GM19324 (cell line): Measurements from ENCODE around the gene RARRES2.
A peak's percentile ranks its signal among the peaks of the same experiment; 100 is the strongest.

ENCODE experiments used
- ATAC-seq: cut with Tn5 transposase; IDR thresholded peaks from one replicate; pipeline ENCODE4 v1.9.1; 2021; ENCODE audit warnings: mild to moderate bottlenecking, moderate library complexity; ENCODE audit not compliant: unreplicated experiment, low FRiP score

RARRES2 gene

DNA sequence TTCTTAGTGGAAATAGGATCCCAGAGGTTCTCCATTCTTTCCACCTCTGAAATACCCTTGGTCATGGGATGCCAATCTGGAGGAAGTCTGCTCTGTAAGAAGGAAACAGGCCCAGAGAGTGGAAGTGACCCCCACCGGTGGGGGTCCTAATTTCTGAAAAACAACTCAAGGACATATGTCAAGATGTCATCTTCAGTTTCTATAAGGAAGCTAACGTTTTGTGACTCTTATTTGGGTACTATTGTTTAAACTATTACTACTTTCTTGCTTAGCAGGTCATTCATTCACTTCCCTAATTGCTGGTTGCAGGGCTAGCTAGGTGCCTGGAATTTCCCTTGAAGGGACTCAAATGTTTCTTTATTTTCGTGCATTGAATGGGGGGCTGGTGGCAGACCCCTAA is 35.8 kb upstream of the RARRES2 start:
- ATAC-seq, result no peak

DNA sequence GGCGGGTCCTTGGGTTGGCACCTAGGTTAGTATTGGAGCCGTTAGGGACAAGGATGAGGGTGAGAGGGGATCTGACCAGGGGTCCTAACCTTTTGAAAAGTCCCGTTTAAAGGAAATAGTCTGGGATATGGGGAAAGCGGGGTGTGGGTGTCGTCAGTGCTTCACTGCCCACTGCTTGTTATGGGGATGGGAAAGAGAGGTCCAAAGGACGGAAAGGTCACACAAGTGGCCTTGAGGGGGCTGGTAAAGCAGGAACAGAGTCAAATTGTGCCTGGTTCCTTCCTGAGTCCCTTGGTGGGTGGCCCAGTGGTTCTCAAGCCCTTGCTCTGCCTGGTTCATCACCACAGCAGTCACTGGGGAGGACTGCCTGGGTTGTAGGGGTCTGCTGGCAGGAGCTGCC is 35.1 kb upstream of the RARRES2 start:
- ATAC-seq, result no peak

DNA sequence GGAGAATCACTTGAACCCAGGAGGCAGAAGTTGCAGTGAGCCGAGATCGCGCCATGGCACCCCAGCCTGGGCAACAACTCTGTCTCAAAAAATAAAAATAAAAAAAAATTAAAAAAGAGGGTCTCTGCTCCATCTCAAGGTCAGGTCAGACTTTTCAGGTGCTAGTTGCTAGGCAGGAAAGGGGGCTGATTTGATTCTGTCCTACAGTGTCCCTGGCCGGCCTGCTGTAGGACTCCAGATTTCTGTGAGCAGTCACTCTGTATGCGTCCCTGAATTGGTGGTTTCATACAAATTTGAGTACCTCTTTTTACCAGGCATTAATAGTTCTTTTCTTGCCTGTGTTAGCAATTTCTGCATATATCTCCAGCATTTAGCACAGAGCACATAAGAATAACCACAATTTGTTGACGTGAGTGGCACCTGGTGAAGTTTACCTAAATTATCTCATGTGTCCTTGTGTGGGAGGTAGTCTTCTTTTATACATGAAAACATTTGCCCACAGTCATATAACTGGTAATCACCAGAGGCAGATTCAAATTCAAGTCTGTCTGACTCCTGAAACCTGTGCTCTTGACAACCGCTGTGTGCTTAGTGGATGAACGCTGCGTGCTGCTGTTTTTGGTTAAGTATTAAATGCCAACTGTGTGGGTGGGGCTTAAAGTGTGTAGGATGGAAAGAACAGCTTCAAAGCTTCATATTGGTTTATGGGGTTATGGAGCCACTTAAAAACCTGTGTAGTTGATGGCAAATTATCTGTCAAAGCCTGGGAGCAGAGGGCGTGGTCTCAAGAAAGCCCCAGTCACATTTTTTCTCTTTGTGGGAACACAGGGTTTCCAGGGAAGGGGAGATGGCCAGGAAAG is 34.5 kb upstream of the RARRES2 start:
- ATAC-seq, result peak; percentile 14

DNA sequence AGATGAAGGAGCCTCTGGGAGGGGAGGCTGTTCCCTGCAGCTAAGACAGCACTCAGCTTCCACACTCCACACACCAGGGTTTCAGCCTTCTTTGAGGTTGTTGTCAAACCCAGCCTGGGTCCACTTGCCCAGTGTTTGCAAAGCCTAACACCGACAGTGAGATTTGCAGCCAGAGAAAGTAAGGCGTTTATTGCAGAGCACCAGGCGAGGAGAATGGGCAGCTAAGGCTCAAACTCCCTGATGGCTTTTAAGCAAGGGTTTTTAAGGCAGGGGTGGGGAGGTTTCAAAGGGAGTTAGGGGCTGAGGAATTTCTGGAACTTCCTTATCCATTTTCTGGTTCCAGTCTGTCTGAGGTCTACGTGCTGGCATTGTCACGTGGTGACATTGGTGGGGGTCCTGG is 33.0 kb upstream of the RARRES2 start:
- no peak for ATAC-seq

DNA sequence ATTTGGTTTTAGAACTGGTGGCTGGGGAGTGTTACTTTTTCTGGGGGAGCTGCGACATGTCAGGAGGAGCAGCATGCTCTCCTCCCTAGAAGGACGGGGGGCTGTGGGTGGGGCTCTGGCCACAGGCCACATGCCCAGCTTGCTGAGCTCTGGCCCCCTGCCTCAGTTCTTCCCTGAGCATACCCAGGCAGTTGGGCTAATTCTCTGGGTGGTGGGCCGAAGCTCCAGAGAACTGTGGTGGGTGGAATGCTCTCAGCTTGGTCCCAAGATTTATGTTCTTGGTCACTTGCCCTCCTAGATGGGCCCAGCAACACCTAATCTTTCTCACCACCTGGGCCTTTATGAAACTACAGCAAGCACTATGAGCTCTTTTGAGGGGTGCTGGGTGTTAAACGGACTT is 32.6 kb upstream of the RARRES2 start:
- no peak for ATAC-seq

DNA sequence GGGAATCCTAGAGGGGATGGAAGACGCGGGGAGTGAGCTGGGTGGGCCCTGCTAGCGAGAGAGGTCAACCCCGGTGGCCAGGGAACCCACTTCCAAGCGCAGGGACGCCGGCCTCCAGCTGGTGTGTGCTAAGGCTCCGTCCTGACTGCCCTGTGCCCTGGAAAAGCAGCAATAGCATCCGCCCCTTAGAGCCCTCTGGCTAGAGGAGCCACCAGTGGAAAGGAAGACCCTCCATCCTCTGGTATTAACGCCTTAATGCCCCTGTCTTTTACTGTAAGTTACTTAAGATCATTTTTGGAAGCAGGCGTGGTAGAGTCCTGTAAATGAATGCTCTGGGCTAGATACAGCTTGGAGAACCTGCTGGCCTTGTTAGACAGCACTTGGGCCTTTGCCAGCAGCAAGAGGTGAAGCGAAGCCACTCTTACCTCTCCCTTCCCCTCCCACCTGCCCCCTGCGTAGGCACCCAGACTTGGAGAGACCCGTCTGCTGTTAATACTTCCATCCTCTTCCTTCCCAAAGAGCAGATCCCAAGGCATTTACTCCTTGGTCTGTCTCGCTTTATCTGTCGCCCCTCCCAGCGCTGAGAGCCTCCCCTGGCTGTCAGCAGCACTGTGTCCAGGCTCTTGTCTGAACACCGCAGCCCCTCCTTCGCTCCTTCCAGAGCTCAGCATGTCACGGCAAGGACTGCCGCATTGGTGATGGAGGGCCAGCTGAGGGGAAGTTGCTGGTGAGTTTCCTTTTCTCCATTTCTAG is 31.8 kb upstream of the RARRES2 start:
- no peak for ATAC-seq

DNA sequence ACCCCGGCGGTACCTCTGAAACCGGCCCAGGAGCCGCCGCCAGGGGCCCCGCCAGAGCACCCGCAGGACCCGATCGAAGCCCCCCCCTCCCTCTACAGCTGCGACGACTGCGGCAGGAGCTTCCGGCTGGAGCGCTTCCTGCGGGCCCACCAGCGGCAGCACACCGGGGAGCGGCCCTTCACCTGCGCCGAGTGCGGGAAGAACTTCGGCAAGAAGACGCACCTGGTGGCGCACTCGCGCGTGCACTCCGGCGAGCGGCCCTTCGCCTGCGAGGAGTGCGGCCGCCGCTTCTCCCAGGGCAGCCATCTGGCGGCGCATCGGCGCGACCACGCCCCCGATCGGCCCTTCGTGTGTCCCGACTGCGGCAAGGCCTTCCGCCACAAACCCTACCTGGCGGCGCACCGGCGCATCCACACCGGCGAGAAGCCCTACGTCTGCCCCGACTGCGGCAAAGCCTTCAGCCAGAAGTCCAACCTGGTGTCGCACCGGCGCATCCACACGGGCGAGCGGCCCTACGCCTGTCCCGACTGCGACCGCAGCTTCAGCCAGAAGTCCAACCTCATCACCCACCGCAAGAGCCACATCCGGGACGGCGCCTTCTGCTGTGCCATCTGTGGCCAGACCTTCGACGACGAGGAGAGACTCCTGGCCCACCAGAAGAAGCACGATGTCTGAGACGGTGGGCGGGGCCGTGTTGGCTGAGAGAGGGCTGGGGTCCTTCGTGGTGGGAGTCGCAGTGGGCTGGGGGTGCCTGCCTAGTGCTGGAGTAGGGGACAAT is 31.0 kb upstream of the RARRES2 start:
- no peak for ATAC-seq

DNA sequence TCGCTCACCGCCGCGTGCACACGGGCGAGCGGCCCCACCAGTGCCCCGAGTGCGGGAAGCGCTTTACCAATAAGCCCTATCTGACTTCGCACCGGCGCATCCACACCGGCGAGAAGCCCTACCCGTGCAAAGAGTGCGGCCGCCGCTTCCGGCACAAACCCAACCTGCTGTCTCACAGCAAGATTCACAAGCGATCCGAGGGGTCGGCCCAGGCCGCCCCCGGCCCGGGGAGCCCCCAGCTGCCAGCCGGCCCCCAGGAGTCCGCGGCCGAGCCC is 30.5 kb upstream of the RARRES2 start:
- no peak for ATAC-seq

DNA sequence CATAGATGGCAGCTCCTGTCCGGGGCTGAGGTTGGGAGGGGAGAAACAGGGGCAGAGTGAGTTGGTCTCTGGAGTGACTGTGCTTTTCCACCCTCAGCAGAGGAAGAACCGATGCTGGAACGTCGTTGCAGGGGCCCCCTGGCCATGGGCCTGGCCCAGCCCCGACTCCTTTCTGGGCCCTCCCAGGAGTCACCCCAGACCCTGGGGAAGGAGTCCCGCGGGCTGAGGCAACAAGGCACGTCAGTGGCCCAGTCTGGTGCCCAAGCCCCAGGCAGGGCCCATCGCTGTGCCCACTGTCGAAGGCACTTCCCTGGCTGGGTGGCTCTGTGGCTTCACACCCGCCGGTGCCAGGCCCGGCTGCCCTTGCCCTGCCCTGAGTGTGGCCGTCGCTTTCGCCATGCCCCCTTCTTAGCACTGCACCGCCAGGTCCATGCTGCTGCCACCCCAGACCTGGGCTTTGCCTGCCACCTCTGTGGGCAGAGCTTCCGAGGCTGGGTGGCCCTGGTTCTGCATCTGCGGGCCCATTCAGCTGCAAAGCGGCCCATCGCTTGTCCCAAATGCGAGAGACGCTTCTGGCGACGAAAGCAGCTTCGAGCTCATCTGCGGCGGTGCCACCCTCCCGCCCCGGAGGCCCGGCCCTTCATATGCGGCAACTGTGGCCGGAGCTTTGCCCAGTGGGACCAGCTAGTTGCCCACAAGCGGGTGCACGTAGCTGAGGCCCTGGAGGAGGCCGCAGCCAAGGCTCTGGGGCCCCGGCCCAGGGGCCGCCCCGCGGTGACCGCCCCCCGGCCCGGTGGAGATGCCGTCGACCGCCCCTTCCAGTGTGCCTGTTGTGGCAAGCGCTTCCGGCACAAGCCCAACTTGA is 29.9 kb upstream of the RARRES2 start:
- no peak for ATAC-seq

DNA sequence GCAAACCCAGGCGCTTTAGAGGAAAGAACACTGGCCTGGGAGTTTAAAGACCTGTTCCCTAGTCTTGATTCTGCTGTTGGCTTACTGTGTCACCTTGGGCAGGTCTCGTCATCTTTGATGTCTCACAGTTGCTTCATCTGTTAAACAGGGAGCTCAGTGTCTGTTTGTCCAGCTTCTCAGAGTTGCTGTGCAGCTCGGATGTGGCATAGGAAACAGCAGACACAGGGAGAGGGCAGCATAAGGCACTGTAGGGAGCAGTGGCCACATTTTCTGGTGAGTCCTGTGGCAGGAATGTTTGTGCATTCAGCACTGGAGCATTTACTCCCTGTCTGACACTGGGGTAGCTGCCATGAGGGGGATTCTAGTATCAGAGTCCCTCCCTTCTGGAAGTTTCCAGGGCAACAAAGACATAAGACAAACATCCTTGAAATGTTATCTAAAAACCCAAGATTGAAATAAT is 29.2 kb upstream of the RARRES2 start:
- no peak for ATAC-seq

DNA sequence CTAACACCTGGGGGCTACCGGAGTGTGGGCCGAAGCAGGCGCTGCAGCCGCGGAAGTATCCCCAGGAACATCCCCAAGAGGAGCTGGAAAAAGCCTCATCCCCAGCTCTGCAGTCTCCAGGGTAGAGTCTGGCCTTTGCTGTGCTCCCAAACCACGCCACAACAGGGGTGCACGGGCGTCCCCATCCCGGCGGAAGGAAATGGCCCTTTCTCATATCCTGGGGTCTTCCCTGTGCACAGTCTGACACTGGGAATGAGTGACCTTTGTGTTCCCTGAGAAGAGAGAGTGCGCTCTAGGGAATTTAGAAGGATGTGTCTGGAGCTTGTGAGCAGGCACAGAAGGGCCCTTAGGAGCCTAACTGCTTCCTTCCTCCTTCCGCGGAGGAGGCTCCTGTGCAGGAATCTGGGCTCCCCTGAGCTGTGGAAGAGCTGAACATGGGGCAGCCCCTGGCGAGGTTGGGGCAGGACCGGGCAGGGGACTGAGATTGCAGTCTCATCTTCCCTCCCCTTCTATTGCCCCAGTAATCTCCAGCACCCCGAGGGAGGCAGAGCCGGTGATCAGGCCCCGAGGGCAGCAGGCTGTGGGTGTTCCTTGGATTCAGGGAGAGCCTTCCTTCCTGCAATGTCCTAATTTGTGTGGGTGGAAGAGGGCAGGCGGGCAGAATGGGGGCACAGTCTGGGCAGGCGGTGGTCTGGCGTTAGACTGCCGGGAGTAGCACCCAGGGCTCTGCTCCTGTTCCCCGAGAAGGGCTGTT is 28.5 kb upstream of the RARRES2 start:
- ATAC-seq, result no peak

DNA sequence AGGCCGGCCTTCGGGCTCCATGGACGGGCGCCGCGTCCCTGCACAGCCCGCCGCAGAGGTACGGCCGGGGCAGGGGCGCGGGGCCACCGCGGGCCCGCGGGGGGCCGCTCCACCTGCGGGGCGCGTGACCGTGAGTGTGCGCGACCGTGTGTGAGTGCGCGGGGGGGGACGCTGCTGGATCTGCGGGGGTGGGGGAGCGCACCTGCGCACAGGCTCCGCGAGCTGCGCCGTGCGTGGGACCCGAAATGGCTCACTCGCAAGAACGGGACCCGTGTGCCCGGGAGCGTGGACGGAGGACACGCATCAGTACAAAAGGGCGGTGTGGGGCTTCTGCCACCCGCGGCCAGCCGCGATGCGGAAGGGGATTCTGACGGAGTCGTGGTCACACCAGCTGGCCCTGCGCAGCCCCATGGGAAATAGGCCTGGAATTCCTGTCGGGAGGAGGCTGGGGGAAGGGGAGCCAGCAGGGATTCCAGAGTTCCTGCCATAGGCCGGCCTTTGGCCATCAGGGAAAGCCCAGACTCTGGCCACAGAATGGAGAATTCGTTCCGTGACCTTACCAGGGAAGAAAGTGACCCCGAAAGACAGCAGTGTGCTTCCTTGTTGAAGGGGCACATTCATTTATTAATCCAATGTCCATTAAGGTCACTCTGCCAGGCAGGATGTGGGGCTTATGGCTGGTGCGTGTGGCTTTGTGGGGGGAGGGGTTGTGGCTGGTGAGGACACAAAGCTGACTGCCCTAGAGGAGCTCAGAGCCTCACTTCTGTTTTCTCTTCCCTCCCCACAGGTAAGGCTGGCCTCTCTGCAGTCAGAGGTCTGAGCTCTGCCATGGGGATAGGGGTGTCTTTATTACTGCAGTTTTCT is 27.7 kb upstream of the RARRES2 start:
- peak; percentile 37 for ATAC-seq

DNA sequence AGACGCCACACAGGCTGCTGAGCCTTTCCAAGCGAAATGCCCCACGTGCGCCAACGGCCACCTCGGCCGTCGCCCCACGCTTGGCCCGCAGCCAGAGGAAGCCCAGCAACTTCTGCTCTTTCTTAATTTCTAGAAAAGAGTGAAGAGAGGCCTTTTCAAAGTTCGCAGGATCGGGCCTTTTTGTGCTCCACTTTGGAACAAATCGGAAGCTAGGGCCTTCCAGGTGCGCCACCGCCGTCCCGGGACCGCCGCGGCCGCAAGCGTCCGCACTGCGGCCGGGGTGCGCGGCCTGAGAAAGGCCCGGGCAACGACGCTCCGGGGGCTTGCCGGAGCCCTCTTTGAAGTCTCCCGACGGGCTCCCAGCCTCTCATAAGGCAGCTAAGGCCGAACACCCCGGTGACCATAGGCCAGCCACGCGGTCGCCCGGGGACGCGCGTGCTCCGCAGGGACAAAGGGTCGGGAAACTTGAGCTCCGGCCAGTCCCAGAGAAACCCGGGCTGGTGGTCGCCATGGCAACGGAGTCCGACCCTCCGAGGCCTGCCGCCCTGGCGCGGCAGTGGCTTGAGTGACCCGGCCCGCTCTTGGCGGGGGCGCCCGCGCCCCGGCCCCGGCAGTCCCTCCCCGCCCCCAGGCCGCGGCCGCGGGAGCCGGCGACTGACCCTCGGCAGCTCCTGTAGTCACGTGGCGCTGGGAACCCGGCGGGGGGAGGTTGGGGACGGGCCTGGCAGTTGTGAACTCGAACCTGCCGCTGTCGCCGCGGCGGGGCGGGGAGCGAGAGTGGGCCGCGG is 26.9 kb upstream of the RARRES2 start, which contains the start of gene REPIN1:
Gene REPIN1 (plus strand): TSS at position 727 of the 788 bp plus-strand sequence. CDS start 890 bp downstream, outside the sequence.
- ATAC-seq, result peak; percentile 54

DNA sequence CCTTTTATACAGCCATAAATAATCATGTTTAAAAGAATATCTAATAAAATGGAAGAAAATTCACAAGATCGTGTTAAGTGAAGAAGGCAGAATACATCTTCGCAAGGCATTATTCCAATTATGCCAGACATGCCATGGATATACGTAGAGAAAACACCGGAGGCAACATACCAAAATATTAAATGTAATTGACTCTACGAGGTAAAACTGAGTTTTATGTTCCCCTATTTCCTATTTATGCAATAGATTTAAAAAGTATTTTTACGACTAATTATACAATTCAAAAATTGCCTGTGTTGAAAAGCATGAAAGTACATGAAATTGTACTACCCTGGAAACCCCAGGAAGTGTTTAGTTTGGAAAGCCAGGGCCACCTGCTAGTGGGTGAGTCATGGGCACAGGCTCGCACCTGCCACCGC is 26.3 kb upstream of the RARRES2 start:
- no peak for ATAC-seq

DNA sequence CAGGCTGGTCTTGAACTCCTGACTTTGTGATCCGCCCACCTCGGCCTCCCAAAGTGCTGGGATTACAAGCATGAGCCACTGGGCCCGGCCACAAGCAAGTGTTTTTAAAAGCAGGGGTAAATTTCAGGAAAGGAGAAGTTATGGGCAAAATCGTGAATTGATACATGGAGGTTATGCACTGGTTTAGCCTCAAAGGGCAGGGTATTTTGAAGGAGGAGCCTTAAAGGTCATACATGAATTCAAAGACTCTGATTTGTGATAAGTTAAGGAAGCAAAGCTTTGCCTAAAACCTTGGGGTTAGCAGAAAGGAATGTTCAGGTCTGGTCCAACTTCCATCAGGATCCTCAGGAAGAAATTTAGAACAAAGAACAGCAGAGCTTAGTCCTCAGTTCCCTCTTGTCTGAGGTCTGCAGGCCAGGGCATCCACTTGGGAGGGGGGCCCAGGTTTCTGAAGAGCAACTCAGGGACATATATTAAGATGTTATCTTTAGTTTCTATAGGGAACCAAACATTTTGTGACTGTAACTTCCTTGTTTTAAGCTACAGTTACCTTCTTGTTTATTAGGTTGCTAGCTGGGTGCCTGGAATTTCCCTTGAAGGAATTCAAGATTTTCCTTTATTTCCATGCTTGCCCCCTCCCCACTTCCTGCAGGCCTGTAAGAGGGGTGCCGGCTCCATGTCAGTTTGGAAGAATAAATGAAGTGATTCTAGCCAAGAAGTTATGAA is 24.4 kb upstream of the RARRES2 start:
- no peak for ATAC-seq

DNA sequence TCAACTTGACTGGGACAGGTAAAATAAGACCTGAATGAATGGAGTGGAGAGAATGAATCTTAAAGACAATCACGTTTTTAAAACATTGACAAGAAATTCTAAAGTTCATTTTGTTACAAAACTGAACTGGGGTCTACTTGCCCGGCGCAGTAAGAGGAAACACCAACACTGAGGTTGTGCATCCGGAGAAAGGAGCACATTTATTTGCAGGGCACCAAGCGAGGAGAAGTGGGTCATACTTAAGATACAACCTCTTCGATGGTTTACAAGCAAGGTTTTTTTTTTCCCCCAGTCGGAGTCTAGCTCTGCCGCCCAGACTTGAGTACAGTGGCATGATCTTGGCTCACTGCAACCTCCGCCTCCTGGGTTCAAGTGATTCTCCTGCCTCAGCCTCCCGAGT is 23.8 kb upstream of the RARRES2 start:
- ATAC-seq, result no peak

DNA sequence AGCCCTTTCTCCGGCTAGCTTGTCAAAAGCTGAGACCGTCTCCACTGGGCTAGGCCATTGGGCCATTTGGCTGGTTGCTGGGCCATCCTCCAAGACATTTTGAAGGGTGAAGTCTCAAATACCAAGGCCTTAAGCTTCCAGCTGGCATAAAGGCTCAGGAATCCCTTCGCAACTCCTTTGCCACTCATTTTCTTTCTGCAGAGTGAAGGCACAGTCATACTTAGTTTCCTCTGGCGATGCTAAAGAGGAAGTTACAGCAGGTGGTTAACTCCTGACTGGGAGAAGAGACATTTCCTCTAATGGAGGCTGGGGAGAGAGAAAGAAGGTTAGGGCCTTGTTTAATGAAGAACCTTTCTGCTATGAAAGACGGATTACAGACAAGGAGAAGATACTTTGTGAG is 22.4 kb upstream of the RARRES2 start:
- no peak for ATAC-seq
